ENCODE results near the gene CLIP2. TPM values are rescaled to one million over a fixed set of nuclear protein-coding genes. Genes with fewer than 3 reads are reported as not detected.
"Not testable (repeated sequence)": the region's sequence is repeated elsewhere in the genome, so short reads cannot be mapped to it uniquely, and the experiment has no call there.

Gene CLIP2
- total RNA-seq, 2 donors from 2014 or later = 12.2 to 17.0 TPM

GRCh38 chr7:74343281-74344131 lies 54.3 kb downstream of the CLIP2 start:
- Mint-ChIP-seq H3K27ac (peak overlapping the region in 1 of 2 donors; percentile 64), H3K9me3 (no peaks in the 10 kb centered on the region), H3K4me3 (no peak overlapping the region), H3K4me1 (ENCODE audit: low read depth in 2 of 2) (peaks cover 0 to 11% of the 10 kb centered on the region in 2 donors), H3K27me3 (no peaks in the 10 kb centered on the region), H3K36me3 (no peaks in the 10 kb centered on the region)
- no peak for DNase-seq (ENCODE audit: low spot score)
- ATAC-seq = peak; percentile 77

DNA sequence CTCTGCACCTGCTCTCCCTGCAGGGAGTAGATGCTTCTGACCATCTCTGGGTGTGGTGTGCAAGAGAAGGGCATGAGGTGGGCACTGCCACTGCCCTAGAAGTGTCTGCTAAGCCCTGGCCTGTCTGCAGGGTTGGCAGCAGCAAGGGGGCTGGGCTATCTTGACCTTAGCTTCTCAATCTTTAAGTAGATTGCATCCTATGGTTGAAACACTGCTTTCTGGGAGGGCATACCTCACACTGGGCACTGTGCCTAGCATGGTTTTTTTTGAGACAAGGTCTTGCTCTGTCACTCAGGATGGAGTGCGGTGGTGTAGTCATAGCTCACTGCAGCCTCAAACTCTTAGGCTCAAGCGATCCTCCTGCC lies 54.9 kb downstream of the CLIP2 start:
- Mint-ChIP-seq H3K36me3 (no peaks in the 10 kb centered on the region), H3K27ac (no peak overlapping the region), H3K27me3 (no peaks in the 10 kb centered on the region), H3K9me3 (no peaks in the 10 kb centered on the region), H3K4me3 (no peak overlapping the region), H3K4me1 (ENCODE audit: low read depth in 2 of 2) (peaks cover 0 to 11% of the 10 kb centered on the region in 2 donors)
- no peak for ATAC-seq
- DNase-seq (ENCODE audit: low spot score) = no peak

- H3K4me1 Mint-ChIP-seq (ENCODE audit: low read depth in 2 of 2) = peaks cover 0 to 11% of the 10 kb centered on the region in 2 donors
- no peaks in the 10 kb centered on the region for H3K27me3 Mint-ChIP-seq
- H3K9me3 Mint-ChIP-seq = no peaks in the 10 kb centered on the region
- no peak for ATAC-seq
- H3K27ac Mint-ChIP-seq = peak overlapping the region in 1 of 2 donors; percentile 38
- no peaks in the 10 kb centered on the region for H3K36me3 Mint-ChIP-seq
- no peak for DNase-seq (ENCODE audit: low spot score)
- no peak overlapping the region for H3K4me3 Mint-ChIP-seq
Measured at GRCh38 chr7:74344786-74345185, 55.6 kb downstream of the CLIP2 start.

GRCh38 chr7:74345970-74346369 lies 56.8 kb downstream of the CLIP2 start:
- H3K36me3 Mint-ChIP-seq = no peaks in the 10 kb centered on the region
- H3K27ac Mint-ChIP-seq = no peak overlapping the region
- peaks cover 0 to 7% of the 10 kb centered on the region in 2 donors for H3K4me1 Mint-ChIP-seq (ENCODE audit: low read depth in 2 of 2)
- no peak overlapping the region for H3K4me3 Mint-ChIP-seq
- DNase-seq (ENCODE audit: low spot score) = no peak
- H3K9me3 Mint-ChIP-seq = no peaks in the 10 kb centered on the region
- no peak for ATAC-seq
- no peaks in the 10 kb centered on the region for H3K27me3 Mint-ChIP-seq

DNA sequence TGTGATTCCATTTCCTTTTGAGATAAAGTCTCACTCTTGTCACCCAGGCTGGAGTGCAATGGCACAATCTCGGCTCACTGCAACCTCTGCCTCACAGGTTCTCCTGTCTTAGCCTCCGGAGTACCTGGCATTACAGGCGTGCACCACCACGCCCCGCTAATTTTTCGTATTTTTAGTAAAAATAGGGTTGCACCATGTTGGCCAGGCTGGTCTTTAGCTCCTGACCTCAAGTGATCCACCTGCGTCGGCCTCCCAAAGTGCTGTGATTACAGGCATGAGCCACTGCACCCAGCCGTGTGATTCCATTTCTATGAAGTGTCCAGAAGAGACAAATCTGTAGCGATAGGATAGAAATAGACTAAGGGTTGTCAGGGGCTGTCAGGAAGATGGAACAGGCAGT lies 60.4 kb downstream of the CLIP2 start:
- H3K36me3 Mint-ChIP-seq = no peaks in the 10 kb centered on the region
- no peaks in the 10 kb centered on the region for H3K27me3 Mint-ChIP-seq
- no peak overlapping the region for H3K27ac Mint-ChIP-seq
- no peaks in the 10 kb centered on the region for H3K9me3 Mint-ChIP-seq
- ATAC-seq (no peak), DNase-seq (ENCODE audit: low spot score) (no peak)
- no peak overlapping the region for H3K4me3 Mint-ChIP-seq
- no peaks in the 10 kb centered on the region for H3K4me1 Mint-ChIP-seq (ENCODE audit: low read depth in 2 of 2)

- no peaks in the 10 kb centered on the region for H3K9me3 Mint-ChIP-seq
- no peak overlapping the region for H3K27ac Mint-ChIP-seq
- DNase-seq (ENCODE audit: low spot score) = no peak
- no peak overlapping the region for H3K4me3 Mint-ChIP-seq
- H3K27me3 Mint-ChIP-seq = no peaks in the 10 kb centered on the region
- no peak for ATAC-seq
- peaks cover 3 to 4% of the 10 kb centered on the region in 2 donors for H3K4me1 Mint-ChIP-seq (ENCODE audit: low read depth in 2 of 2)
- no peaks in the 10 kb centered on the region for H3K36me3 Mint-ChIP-seq
Measured at GRCh38 chr7:74350751-74351150, 61.5 kb downstream of the CLIP2 start.

DNA sequence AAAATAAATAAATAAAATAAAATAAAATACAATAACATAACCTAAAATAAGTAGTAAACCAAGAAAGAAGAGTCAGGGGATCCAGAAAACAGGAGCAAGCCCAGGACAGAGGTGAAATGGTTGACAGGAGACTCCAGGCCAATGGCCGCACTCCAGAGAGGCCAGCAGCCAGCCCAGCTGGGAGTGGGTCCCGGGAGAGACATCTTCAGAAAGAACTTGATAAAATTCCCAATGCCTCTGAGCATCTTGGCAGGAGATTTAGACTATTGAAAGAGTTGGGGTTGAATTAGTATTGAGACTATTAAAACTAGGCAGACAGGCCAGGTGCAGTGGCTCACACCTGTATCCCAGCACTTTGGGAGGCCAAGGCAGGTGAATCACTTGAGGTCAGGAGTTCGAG lies 62.6 kb downstream of the CLIP2 start:
- no peaks in the 10 kb centered on the region for H3K9me3 Mint-ChIP-seq
- no peak overlapping the region for H3K4me3 Mint-ChIP-seq
- H3K4me1 Mint-ChIP-seq (ENCODE audit: low read depth in 2 of 2) = peaks cover 3 to 4% of the 10 kb centered on the region in 2 donors
- no peak for DNase-seq (ENCODE audit: low spot score)
- ATAC-seq = no peak
- no peak overlapping the region for H3K27ac Mint-ChIP-seq
- no peaks in the 10 kb centered on the region for H3K27me3 Mint-ChIP-seq
- no peaks in the 10 kb centered on the region for H3K36me3 Mint-ChIP-seq

- not testable (repeated sequence) for H3K27ac Mint-ChIP-seq; DNase-seq (ENCODE audit: low spot score); H3K9me3 Mint-ChIP-seq; H3K4me1 Mint-ChIP-seq (ENCODE audit: low read depth in 2 of 2); H3K4me3 Mint-ChIP-seq; H3K36me3 Mint-ChIP-seq; H3K27me3 Mint-ChIP-seq; ATAC-seq
Measured at GRCh38 chr7:74352551-74353138, 63.4 kb downstream of the CLIP2 start.

DNA sequence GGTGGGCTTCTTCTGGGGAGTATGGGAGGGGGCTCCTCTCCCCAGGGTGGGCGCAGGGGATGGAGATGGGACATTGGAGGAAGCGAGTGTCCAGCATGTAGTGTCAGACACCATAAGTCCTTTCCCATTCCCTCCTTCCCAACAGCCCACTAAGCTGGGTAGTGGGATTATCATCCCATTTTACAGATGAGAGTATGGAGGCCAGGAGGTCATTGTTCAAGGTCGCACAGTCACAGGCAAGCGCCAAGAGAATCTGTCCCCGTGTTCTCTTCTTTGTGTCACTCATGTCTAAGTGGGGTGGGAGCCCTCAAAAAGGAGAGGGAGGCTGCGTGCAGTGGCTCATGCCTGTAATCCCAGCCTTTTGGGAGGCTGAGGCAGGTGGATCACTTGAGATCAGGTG lies 64.8 kb downstream of the CLIP2 start:
- Mint-ChIP-seq H3K27ac (no peak overlapping the region), H3K9me3 (no peaks in the 10 kb centered on the region), H3K4me3 (no peak overlapping the region), H3K4me1 (ENCODE audit: low read depth in 2 of 2) (peaks cover 3 to 4% of the 10 kb centered on the region in 2 donors), H3K27me3 (no peaks in the 10 kb centered on the region), H3K36me3 (no peaks in the 10 kb centered on the region)
- DNase-seq (ENCODE audit: low spot score) (no peak), ATAC-seq (no peak)

GRCh38 chr7:74355091-74355490 lies 65.9 kb downstream of the CLIP2 start:
- H3K9me3 Mint-ChIP-seq = no peaks in the 10 kb centered on the region
- no peak overlapping the region for H3K4me3 Mint-ChIP-seq
- peaks cover 3 to 4% of the 10 kb centered on the region in 2 donors for H3K4me1 Mint-ChIP-seq (ENCODE audit: low read depth in 2 of 2)
- H3K27me3 Mint-ChIP-seq = no peaks in the 10 kb centered on the region
- ATAC-seq = no peak
- peak overlapping the region in 1 of 2 donors; percentile 51 for H3K27ac Mint-ChIP-seq
- no peaks in the 10 kb centered on the region for H3K36me3 Mint-ChIP-seq
- DNase-seq (ENCODE audit: low spot score) = no peak

DNA sequence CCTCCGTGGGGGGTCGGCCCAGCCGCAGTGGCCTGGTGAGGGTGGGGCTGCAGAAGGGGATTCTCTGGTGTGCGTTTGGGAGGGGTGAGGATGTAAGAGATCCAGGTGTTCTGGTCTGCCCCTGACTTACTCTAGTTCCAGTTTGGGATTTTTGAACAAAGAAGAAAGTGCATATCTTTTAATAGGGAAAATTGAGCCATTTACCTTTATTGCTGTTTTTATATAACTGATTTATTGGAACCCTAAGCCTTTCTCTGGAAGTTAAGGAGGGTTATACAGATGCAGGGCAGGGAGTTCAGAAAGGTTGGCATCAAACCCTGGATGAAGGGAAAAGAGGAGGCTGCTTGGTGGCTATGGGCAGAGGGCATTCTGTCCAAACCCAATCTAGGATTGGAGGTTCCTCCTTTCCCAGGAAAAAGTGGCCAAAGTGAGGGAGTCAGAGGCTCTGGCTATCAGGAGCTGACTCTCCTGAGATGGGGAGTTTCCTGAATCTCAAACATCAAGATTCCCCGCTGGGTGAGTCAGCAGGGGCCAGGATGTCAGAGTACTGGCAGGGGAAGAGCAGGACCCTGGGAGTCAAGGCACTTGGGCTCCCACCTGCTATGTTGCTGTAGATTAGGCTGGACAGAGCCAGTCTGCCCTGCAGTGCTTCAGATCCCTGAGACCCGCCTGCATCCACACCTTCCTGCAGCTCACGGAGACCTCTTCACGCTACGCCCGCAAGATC lies 67.5 kb downstream of the CLIP2 start:
- no peaks in the 10 kb centered on the region for H3K9me3 Mint-ChIP-seq
- DNase-seq (ENCODE audit: low spot score) = no peak

DNA sequence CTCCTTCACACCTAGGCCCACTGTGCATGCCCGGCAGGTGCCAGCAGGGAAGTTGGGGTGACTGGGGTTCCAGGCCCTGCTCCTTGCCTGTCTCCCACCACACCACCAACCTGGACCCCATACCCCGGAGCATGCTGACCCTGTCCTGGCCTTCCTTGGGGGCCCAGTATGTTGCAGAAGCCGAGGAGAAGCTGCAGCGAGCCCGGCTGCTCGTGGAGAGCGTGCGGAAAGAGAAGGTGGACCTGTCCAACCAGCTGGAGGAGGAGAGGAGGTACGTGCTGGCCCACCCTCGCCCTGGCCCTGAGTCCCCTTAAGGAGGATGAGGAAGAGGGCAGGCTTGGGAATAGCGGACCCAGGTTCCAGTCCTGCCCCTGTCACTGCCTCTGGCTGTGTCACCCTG lies 70.8 kb downstream of the CLIP2 start:
- Mint-ChIP-seq H3K9me3 (no peaks in the 10 kb centered on the region), H3K27ac (no peak overlapping the region), H3K36me3 (no peaks in the 10 kb centered on the region), H3K4me1 (ENCODE audit: low read depth in 2 of 2) (peaks cover under 1 to 1% of the 10 kb centered on the region in 2 donors), H3K27me3 (no peaks in the 10 kb centered on the region), H3K4me3 (no peak overlapping the region)
- no peak for ATAC-seq
- no peak for DNase-seq (ENCODE audit: low spot score)

More for the DNA sequence above, 67.5 kb downstream of the CLIP2 start:
- ATAC-seq = no peak
- H3K4me3 Mint-ChIP-seq = no peak overlapping the region
- no peaks in the 10 kb centered on the region for H3K36me3 Mint-ChIP-seq
- H3K4me1 Mint-ChIP-seq (ENCODE audit: low read depth in 2 of 2) = peaks cover 3 to 4% of the 10 kb centered on the region in 2 donors
- no peaks in the 10 kb centered on the region for H3K27me3 Mint-ChIP-seq
- H3K27ac Mint-ChIP-seq = peak overlapping the region in 1 of 2 donors; percentile 43

- no peak for ATAC-seq
Measured at GRCh38 chr7:74362266-74362665, 73.1 kb downstream of the CLIP2 start.

GRCh38 chr7:74364061-74364460 lies 74.9 kb downstream of the CLIP2 start:
- Mint-ChIP-seq H3K36me3 (no peaks in the 10 kb centered on the region), H3K4me3 (no peak overlapping the region), H3K27ac (no peak overlapping the region), H3K4me1 (ENCODE audit: low read depth in 2 of 2) (no peaks in the 10 kb centered on the region), H3K9me3 (no peaks in the 10 kb centered on the region), H3K27me3 (no peaks in the 10 kb centered on the region)
- ATAC-seq = no peak
- no peak for DNase-seq (ENCODE audit: low spot score)

More at GRCh38 chr7:74362266-74362665, 73.1 kb downstream of the CLIP2 start:
- Mint-ChIP-seq H3K4me3 (no peak overlapping the region), H3K36me3 (no peaks in the 10 kb centered on the region), H3K27me3 (no peaks in the 10 kb centered on the region), H3K9me3 (no peaks in the 10 kb centered on the region), H3K27ac (no peak overlapping the region), H3K4me1 (ENCODE audit: low read depth in 2 of 2) (no peaks in the 10 kb centered on the region)
- no peak for DNase-seq (ENCODE audit: low spot score)
